ENCODE measurements around the gene ZNF536. TPM values are rescaled to one million over a fixed set of nuclear protein-coding genes. Genes with fewer than 3 reads are reported as not detected.

The ZNF536 gene
- total and polyA plus RNA-seq, 9 of the 15 experiments (the other 6 are each of a cell fraction or from before 2014, with no cell fraction given): not detected

DNA sequence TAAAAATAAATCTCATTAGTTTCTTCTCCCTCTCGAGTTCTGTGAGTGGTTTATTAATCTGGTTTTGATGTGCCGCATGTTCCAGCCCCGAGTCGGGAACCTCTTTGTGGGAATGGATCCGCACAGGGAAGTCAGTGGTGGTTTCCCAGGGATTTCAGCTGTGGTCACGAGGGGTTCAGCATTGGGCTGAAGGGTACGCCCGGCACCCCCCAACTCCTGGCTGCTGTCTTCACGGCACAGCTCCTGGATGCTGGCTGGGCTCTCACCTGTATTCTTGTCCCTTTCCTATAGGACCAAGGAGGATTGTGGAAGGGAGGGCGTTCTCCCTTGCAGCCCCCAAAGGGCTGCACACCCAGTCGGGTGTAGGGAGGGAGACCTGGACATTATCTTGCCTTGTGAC lies 167.8 kb downstream of the ZNF536 start (continued):
- TF ChIP-seq, protein P1, sequence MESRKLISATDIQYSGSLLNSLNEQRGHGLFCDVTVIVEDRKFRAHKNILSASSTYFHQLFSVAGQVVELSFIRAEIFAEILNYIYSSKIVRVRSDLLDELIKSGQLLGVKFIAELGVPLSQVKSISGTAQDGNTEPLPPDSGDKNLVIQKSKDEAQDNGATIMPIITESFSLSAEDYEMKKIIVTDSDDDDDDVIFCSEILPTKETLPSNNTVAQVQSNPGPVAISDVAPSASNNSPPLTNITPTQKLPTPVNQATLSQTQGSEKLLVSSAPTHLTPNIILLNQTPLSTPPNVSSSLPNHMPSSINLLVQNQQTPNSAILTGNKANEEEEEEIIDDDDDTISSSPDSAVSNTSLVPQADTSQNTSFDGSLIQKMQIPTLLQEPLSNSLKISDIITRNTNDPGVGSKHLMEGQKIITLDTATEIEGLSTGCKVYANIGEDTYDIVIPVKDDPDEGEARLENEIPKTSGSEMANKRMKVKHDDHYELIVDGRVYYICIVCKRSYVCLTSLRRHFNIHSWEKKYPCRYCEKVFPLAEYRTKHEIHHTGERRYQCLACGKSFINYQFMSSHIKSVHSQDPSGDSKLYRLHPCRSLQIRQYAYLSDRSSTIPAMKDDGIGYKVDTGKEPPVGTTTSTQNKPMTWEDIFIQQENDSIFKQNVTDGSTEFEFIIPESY (CRISPR knock-in tag; IDR thresholded peaks at IDR 0.05): no peak
- no peak for TF ChIP-seq SMARCE1 (IDR thresholded peaks at IDR 0.05)
- TF ChIP-seq MEIS2 (IDR thresholded peaks at IDR 0.05; ENCODE audit: partially characterized antibody): no peak
- no peak for TF ChIP-seq TAF9B (IDR thresholded peaks at IDR 0.05; ENCODE audit: partially characterized antibody)
- no peak for TF ChIP-seq BACH1 (tag; IDR thresholded peaks at IDR 0.05)
- TF ChIP-seq CTBP1 (IDR thresholded peaks at IDR 0.05; ENCODE audit: borderline replicate concordance): no peak
- no peak for TF ChIP-seq ZNF175 (CRISPR knock-in tag; IDR thresholded peaks at IDR 0.05; ENCODE audit: low read depth)

GRCh38 chr19:30540761-30541160 lies 168.6 kb downstream of the ZNF536 start:
- no peaks in the 10 kb centered on the region for H3K79me2 ChIP-seq (ENCODE audit: control insufficient read depth, insufficient read depth, low read length)
- no peaks in the 10 kb centered on the region for H3K9me1 ChIP-seq (ENCODE audit: control insufficient read depth, insufficient read depth, low read length)
- FAIRE-seq (no peak), DNase-seq (ENCODE audit: extremely low read depth in 1 of 4, low spot score in 3 of 4) (no peak), ATAC-seq (no peak)
- no peak overlapping the region for H3K27ac ChIP-seq (ENCODE audit: extremely low read depth, low read depth, low read length)
- H3K4me1 ChIP-seq (replicated peaks in 1 of 2; ENCODE audit: control insufficient read depth in 2 of 2, insufficient read depth in 2 of 2, low read length in 2 of 2): no peaks in the 10 kb centered on the region
- intact Hi-C loops (cut with micrococcal nuclease): no loop called here
- no peak overlapping the region for H3K9ac ChIP-seq (ENCODE audit: insufficient read depth in 1 of 2, low read depth in 2 of 2, low read length in 2 of 2)
- BruUV-seq (replicated peaks): no TSS peak
- no peak overlapping the region for H2AFZ ChIP-seq (ENCODE audit: low read depth, low read length)
- CTCF ChIA-PET (ENCODE audit: low intra/inter-chr PET ratio): no interaction called here
- in situ Hi-C loops (cut with MboI): no loop called here
- peaks cover 5 to 18% of the 10 kb centered on the region in 2 experiments; a peak in 4 of 5 replicates for H3K27me3 ChIP-seq (ENCODE audit: control insufficient read depth in 2 of 2, insufficient read depth in 2 of 2, low read length in 2 of 2)
- TF ChIP-seq, protein P2, sequence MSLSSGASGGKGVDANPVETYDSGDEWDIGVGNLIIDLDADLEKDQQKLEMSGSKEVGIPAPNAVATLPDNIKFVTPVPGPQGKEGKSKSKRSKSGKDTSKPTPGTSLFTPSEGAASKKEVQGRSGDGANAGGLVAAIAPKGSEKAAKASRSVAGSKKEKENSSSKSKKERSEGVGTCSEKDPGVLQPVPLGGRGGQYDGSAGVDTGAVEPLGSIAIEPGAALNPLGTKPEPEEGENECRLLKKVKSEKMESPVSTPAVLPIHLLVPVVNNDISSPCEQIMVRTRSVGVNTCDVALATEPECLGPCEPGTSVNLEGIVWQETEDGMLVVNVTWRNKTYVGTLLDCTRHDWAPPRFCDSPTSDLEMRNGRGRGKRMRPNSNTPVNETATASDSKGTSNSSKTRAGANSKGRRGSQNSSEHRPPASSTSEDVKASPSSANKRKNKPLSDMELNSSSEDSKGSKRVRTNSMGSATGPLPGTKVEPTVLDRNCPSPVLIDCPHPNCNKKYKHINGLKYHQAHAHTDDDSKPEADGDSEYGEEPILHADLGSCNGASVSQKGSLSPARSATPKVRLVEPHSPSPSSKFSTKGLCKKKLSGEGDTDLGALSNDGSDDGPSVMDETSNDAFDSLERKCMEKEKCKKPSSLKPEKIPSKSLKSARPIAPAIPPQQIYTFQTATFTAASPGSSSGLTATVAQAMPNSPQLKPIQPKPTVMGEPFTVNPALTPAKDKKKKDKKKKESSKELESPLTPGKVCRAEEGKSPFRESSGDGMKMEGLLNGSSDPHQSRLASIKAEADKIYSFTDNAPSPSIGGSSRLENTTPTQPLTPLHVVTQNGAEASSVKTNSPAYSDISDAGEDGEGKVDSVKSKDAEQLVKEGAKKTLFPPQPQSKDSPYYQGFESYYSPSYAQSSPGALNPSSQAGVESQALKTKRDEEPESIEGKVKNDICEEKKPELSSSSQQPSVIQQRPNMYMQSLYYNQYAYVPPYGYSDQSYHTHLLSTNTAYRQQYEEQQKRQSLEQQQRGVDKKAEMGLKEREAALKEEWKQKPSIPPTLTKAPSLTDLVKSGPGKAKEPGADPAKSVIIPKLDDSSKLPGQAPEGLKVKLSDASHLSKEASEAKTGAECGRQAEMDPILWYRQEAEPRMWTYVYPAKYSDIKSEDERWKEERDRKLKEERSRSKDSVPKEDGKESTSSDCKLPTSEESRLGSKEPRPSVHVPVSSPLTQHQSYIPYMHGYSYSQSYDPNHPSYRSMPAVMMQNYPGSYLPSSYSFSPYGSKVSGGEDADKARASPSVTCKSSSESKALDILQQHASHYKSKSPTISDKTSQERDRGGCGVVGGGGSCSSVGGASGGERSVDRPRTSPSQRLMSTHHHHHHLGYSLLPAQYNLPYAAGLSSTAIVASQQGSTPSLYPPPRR (CRISPR knock-in tag; IDR thresholded peaks at IDR 0.05; ENCODE audit: borderline replicate concordance): no peak
- TF ChIP-seq L3MBTL2 (IDR thresholded peaks at IDR 0.05): 0 out of 2 replicates have a peak, but pooled peaks have one; percentile 29
- no peaks in the 10 kb centered on the region; the same call in 1 of the 2 replicates for H4K20me1 ChIP-seq (replicated peaks; ENCODE audit: control insufficient read depth, insufficient read depth, low read length)
- H3K4me3 ChIP-seq: no peak overlapping the region
- WGBS (ENCODE audit: insufficient coverage, low coverage, missing lambda C conversion rate): 0% methylated on average over 6 of the region's 6 CpGs
- no peak overlapping the region for H3K4me2 ChIP-seq (ENCODE audit: insufficient read depth, low read length)
- POLR2A ChIA-PET: interaction anchor here (0.6 kb wide), 1 partner anchor 136 kb away, joined by 3 read pairs; no protein-coding TSS in a partner anchor
- no peaks in the 10 kb centered on the region for H3K36me3 ChIP-seq (ENCODE audit: control insufficient read depth, insufficient read depth, low read length)
- no peaks in the 10 kb centered on the region for H3K9me3 ChIP-seq (replicated peaks; ENCODE audit: control insufficient read depth, insufficient read depth, low read depth, low read length)
